ENCODE data around the gene RIC8A.
"Not testable (repeated sequence)": the region's sequence is repeated elsewhere in the genome, so short reads cannot be mapped to it uniquely, and the experiment has no call there.

Gene RIC8A

GRCh38 chr11:207208-207862 lies at the start of gene RIC8A, which contains the start of gene BET1L:
Gene RIC8A, plus strand, starts transcription at chr11:207708. Its CDS starts 1,147 bp downstream, at chr11:208855.
Gene BET1L, minus strand, starts transcription at chr11:207399. Its CDS starts 78 bp downstream, at chr11:207321.
- peak; percentile 98 for DNase-seq

GRCh38 chr11:180242-180641 lies 27.3 kb upstream of the RIC8A start:
- not testable (repeated sequence) for DNase-seq

- DNase-seq, result not testable (repeated sequence)
Measured at GRCh38 chr11:189200-189783, 18.2 kb upstream of the RIC8A start.

- peak; percentile 46 for DNase-seq
Measured at GRCh38 chr11:189843-190311, 17.6 kb upstream of the RIC8A start.

- DNase-seq, result not testable (repeated sequence)
Measured at GRCh38 chr11:190546-190945, 17.0 kb upstream of the RIC8A start.

GRCh38 chr11:191490-192478 lies 15.7 kb upstream of the RIC8A start:
- peak; percentile 47 for DNase-seq

- DNase-seq, result not testable (repeated sequence)
Measured at GRCh38 chr11:192674-193128, 14.8 kb upstream of the RIC8A start, which contains the start of gene SCGB1C1. Gene SCGB1C1, plus strand, starts transcription at chr11:193078. Its CDS starts 22 bp downstream, at chr11:193100.

- not testable (repeated sequence) for DNase-seq
Measured at GRCh38 chr11:193481-193880, 14.0 kb upstream of the RIC8A start.

- peak; percentile 2 for DNase-seq
Measured at GRCh38 chr11:196786-197731, 10.4 kb upstream of the RIC8A start.

- peak; percentile 2 for DNase-seq
Measured at GRCh38 chr11:197741-198235, 9.7 kb upstream of the RIC8A start.

GRCh38 chr11:198236-198806 lies 9.2 kb upstream of the RIC8A start:
- no peak for DNase-seq

- peak; percentile 2 for DNase-seq
Measured at GRCh38 chr11:199004-199581, 8.4 kb upstream of the RIC8A start.

- peak; percentile 2 for DNase-seq
Measured at GRCh38 chr11:199782-200181, 7.7 kb upstream of the RIC8A start.

GRCh38 chr11:200224-201003 lies 7.1 kb upstream of the RIC8A start:
- peak; percentile 3 for DNase-seq

GRCh38 chr11:201966-202365 lies 5.5 kb upstream of the RIC8A start:
- peak; percentile 2 for DNase-seq

GRCh38 chr11:202490-202889 lies 5.0 kb upstream of the RIC8A start:
- DNase-seq, result no peak

GRCh38 chr11:203056-203944 lies 4.2 kb upstream of the RIC8A start:
- peak; percentile 2 for DNase-seq

- DNase-seq, result no peak
Measured at GRCh38 chr11:203945-204586, 3.4 kb upstream of the RIC8A start.

Measured in stimulated activated CD4-positive, alpha-beta T cell treated with anti-CD3 and anti-CD28 coated beads, Interleukin-4, amount 100 ng/mL, for 24 hours (primary cell).